Measurements from ENCODE around the gene CNGB1.
"Not testable (repeated sequence)": the region's sequence is repeated elsewhere in the genome, so short reads cannot be mapped to it uniquely, and the experiment has no call there.

The CNGB1 gene

DNA sequence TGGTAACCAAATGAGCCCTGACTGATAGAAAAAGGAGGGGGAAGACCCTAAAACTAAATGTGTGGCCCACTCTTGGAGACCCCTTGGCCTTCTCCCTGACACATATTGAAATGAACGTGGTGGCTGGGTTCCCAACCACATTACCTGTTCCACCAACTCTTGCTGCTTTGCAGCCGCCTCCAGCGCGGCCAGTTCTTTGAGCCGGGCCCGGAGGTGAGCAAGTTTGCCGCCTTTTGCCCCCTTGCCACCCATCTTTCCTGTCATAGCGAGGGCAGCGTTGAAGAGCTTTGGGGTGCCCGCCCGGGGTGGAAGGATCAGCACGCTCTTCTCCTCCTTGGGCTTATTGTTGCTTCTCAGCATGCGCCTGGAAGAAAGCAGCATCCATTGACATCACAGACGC lies 83.2 kb downstream of the CNGB1 start:
- Mint-ChIP-seq H3K27me3 (peaks cover 72 to 80% of the 10 kb centered on the region in 2 donors), H3K27ac (no peak overlapping the region), H3K4me1 (peaks cover 4 to 5% of the 10 kb centered on the region in 2 donors), H3K9me3 (no peaks in the 10 kb centered on the region), H3K36me3 (no peaks in the 10 kb centered on the region), H3K4me3 (no peak overlapping the region)
- ATAC-seq (replicated peaks) (no peak), DNase-seq (no peak)

DNA sequence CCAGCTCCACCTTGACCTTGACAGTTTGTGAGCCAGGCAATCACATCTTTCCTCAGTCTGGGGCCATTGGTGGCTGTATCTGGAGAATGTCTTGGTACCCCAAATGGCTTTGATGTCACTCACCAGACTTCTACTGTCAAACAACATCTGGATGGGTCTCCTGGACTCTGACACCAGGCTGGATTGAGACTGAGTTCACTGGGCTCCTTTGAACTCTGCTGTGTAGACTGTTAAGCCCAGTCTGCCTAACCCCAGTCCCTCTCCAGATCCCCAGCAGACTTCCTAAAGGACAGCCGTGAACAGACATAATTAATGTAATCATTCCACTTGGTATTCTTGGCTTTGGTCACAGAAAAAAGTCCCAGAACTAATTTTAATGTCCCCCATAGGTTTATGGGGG lies 84.5 kb downstream of the CNGB1 start:
- ATAC-seq (replicated peaks) (no peak), DNase-seq (no peak)
- H3K27ac Mint-ChIP-seq = no peak overlapping the region
- no peaks in the 10 kb centered on the region for H3K9me3 Mint-ChIP-seq
- peaks cover 65 to 68% of the 10 kb centered on the region in 2 donors for H3K27me3 Mint-ChIP-seq
- no peak overlapping the region for H3K4me3 Mint-ChIP-seq
- H3K4me1 Mint-ChIP-seq = peaks cover 1 to 5% of the 10 kb centered on the region in 2 donors
- H3K36me3 Mint-ChIP-seq = no peaks in the 10 kb centered on the region

DNA sequence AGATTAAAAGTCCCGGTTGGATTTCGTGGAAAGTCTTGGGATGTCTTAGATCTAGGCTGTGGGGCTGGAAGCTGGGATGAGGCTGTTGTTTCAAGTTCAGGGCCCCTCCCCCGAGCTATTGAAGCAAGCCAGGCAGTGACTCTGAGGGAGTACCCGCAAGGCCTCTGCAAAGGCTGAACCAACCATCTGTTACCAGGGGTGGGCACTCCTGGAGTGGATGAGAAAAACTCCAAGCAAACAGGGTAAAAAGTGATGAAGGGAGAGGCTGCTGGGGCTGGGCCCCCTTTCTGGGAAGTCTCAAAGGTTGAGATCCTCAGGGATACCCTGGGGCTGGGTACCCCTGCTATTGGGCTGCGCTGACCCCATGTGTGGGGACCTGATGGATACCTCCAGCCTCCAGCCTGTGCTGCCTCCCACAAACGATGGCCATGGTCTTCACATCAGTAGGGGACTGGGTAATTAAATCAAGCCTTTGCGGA lies 86.2 kb downstream of the CNGB1 start:
- H3K9me3 Mint-ChIP-seq = no peaks in the 10 kb centered on the region
- no peaks in the 10 kb centered on the region for H3K36me3 Mint-ChIP-seq
- peaks cover 58 to 64% of the 10 kb centered on the region in 2 donors for H3K27me3 Mint-ChIP-seq
- H3K27ac Mint-ChIP-seq = no peak overlapping the region
- no peak overlapping the region for H3K4me3 Mint-ChIP-seq
- H3K4me1 Mint-ChIP-seq = peaks cover 1 to 5% of the 10 kb centered on the region in 2 donors
- DNase-seq (no peak), ATAC-seq (replicated peaks) (no peak)

DNA sequence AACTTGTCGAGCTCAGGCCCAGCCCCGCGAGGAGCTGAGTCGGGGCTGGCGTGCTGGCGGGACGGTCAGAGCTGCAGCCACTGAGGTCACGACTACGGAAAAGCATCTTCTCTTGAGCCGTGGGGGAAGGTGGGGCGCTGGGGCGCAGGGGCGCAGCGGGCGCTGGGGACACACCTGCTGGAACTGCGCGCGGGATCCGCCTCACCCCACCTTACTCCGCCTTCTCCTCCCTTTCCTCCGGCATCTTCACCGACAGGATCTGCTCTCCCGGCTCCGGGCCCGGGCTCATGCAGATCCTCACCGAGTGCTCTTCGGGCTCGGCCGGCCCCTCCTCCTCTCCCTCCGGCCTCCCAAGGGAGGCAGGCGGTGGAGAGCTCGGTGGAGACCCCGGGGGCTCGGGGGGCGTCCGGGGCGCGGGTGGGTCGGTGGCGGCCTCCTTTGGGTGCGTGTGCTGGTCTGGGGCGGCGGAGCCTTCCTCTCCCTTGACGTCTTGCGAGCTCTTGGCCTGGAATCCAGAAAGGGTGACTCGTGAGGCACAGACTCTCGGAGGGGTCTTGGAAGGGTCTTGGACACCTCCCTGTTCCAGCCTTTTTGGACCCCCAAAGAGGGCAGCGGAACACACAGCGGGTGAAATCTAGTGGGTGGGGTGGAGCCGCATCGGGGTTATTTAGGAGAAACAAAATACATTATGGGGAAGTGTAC lies 86.8 kb downstream of the CNGB1 start:
- H3K27me3 Mint-ChIP-seq = peaks cover 52 to 59% of the 10 kb centered on the region in 2 donors
- DNase-seq (no peak), ATAC-seq (replicated peaks) (no peak)
- H3K36me3 Mint-ChIP-seq = no peaks in the 10 kb centered on the region
- no peak overlapping the region for H3K27ac Mint-ChIP-seq
- H3K9me3 Mint-ChIP-seq = no peaks in the 10 kb centered on the region
- H3K4me1 Mint-ChIP-seq = peaks cover 1 to 5% of the 10 kb centered on the region in 2 donors
- H3K4me3 Mint-ChIP-seq = no peak overlapping the region

DNA sequence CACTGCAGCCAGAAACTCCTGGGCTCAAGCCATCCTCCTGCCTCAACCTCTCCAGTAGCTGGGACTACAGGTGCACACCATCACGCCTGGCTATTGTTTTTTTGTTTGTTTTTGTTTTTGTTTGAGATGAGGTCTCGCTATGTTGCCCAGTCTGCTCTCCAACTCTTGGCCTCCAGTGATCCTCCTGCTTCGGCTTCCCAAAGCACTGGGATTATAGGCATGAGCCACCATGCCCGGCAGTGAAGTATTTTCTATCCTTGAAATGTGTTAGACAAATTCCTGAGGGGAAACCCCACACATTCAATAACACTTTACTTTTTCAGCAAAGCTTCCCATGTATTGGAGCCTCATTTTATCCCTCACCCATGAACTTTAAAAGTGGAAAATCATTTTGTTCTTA lies 87.4 kb downstream of the CNGB1 start:
- Mint-ChIP-seq H3K9me3 (no peaks in the 10 kb centered on the region), H3K27me3 (peaks cover 52% of the 10 kb centered on the region in 2 donors), H3K27ac (no peak overlapping the region), H3K36me3 (no peaks in the 10 kb centered on the region), H3K4me1 (peaks cover 4 to 10% of the 10 kb centered on the region in 2 donors), H3K4me3 (no peak overlapping the region)
- DNase-seq (no peak), ATAC-seq (replicated peaks) (no peak)

DNA sequence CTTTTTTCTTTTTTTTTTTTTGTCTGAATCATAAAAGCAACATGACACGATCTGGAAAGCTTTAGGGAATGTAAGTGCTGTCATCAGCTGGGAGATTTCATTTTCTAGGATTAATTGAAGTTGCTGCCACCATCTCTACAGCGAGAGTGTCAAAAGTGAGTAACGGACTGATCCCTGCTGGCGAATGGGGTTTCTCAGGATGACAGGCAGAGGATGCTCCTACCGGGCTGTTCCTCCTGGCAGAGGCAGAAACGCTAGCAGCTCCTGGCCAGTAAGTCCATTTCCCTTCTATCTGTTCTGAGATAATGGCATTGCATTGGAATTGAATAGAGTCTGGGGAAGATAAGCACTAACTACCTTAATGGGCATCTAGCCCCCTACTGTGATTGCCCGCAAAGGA lies 88.1 kb downstream of the CNGB1 start:
- Mint-ChIP-seq H3K4me1 (peaks cover 7 to 13% of the 10 kb centered on the region in 2 donors), H3K4me3 (no peak overlapping the region), H3K9me3 (no peaks in the 10 kb centered on the region), H3K27me3 (peaks cover 45 to 46% of the 10 kb centered on the region in 2 donors), H3K27ac (no peak overlapping the region), H3K36me3 (no peaks in the 10 kb centered on the region)
- ATAC-seq (replicated peaks) (no peak), DNase-seq (no peak)

DNA sequence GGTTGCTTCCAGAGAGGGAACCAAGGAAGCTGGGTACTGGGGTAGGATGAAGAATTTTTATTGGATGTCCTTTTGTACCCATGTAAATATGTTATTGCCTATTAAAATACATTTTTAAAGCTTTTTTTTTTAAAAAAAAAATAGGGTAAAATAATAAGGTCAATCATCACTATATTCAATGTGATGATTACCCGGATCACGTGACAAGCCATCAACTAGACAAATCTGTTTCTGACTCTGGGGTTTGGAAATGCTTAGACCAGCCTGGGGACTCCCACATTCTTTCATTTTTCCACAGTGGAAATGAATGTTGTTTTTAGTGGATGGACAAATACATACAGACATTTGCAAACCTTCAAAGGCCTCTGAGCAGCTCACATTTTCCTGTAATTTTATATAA lies 88.7 kb downstream of the CNGB1 start:
- Mint-ChIP-seq H3K27ac (no peak overlapping the region), H3K36me3 (no peaks in the 10 kb centered on the region), H3K27me3 (peaks cover 39 to 41% of the 10 kb centered on the region in 2 donors), H3K4me3 (no peak overlapping the region), H3K4me1 (peaks cover 7 to 13% of the 10 kb centered on the region in 2 donors), H3K9me3 (no peaks in the 10 kb centered on the region)
- ATAC-seq (replicated peaks) = no peak
- no peak for DNase-seq

DNA sequence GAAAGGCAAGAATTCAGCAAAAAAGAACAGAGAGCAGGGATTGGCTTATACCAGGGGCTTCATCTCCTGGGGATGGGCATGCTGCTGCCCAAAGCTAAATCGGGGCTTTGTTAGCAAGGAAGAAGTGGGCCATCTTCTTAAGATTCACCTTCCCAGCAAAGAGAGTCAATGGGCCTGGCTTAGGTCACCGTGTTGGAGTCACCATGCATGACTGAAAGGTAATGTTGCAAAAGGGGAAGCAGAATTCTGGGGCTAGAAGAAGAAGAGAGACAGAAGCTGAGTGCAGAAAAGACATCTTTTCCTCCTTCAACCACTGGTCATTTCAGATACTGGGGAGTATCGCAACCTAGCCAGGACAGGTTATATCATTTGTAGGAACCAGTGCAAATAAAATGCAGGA lies 92.3 kb downstream of the CNGB1 start:
- Mint-ChIP-seq H3K27ac (no peak overlapping the region), H3K36me3 (no peaks in the 10 kb centered on the region), H3K9me3 (no peaks in the 10 kb centered on the region), H3K4me1 (peaks cover 6 to 8% of the 10 kb centered on the region in 2 donors), H3K27me3 (peaks cover 13 to 27% of the 10 kb centered on the region in 2 donors), H3K4me3 (no peak overlapping the region)
- DNase-seq (no peak), ATAC-seq (replicated peaks) (peak; percentile 60 to 67)

DNA sequence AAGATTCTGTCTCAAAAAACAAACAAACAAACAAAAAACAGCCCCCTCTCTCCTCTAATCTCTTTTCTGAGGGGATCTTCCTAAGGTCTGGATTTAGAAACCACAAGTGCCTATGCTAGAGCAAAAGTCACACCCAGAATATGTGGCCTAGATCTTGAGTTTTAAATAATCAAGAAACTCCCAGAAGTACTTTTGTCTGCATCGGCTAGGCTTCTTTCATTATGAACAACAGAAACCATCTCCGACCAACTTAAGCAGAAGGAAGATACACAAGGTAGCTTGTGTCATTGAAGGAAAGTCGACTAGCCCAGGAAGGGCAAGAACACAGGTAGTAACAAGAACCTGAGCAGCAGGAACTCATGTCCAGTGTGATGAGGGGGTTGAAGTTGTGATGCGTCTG lies 94.7 kb downstream of the CNGB1 start:
- Mint-ChIP-seq H3K4me3 (no peak overlapping the region), H3K27ac (no peak overlapping the region), H3K36me3 (no peaks in the 10 kb centered on the region), H3K27me3 (peaks cover 15 to 38% of the 10 kb centered on the region in 2 donors), H3K9me3 (no peaks in the 10 kb centered on the region), H3K4me1 (peaks cover 6 to 8% of the 10 kb centered on the region in 2 donors)
- ATAC-seq (replicated peaks) (no peak), DNase-seq (no peak)

DNA sequence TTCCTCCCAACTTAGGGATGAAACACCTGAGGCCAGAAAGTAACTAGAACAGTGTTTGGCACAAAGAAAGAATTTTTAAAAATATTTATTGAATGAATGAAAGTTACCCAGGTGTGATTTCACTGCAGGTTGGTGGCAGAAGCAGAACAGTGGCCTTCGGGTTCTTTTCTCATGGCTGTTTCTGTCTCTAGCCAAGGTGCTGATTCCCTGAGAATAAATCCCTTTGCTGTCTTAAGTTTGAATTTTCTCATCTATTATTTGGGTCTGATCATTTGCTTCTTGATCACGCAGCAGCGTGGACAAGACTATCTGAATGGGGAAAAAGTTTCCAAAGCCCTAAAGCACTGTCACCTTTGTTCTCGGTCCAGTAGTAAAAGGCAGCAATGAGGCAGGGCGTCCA lies 95.6 kb downstream of the CNGB1 start:
- Mint-ChIP-seq H3K36me3 (no peaks in the 10 kb centered on the region), H3K27ac (no peak overlapping the region), H3K4me1 (peaks cover 6 to 8% of the 10 kb centered on the region in 2 donors), H3K9me3 (no peaks in the 10 kb centered on the region), H3K27me3 (peaks cover 15 to 33% of the 10 kb centered on the region in 2 donors), H3K4me3 (no peak overlapping the region)
- DNase-seq (no peak), ATAC-seq (replicated peaks) (no peak)

DNA sequence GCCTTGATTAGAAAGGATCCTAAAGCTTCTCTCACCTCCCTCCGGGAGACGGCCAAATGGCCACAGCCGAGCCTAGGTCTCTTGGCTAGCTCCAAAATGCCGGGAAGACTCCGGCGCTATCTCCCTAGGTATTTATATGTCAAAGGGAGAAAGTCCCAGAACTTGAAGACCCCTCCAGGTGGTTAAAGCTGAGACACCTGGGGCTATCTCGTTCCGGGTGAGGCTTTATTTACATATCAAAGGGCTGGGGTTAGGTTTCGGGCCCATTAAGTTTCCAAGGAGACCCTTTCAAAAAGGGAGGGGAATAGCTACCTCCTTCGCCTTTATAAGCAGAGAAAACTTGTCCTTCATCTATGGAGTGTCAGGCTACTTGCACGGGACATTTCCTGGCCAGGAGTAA lies 97.7 kb downstream of the CNGB1 start:
- Mint-ChIP-seq H3K27ac (no peak overlapping the region), H3K27me3 (peaks cover 15 to 33% of the 10 kb centered on the region in 2 donors), H3K9me3 (no peaks in the 10 kb centered on the region), H3K4me3 (no peak overlapping the region), H3K36me3 (no peaks in the 10 kb centered on the region), H3K4me1 (peaks cover under 1% of the 10 kb centered on the region in 2 donors)
- DNase-seq = no peak
- no peak for ATAC-seq (replicated peaks)

DNA sequence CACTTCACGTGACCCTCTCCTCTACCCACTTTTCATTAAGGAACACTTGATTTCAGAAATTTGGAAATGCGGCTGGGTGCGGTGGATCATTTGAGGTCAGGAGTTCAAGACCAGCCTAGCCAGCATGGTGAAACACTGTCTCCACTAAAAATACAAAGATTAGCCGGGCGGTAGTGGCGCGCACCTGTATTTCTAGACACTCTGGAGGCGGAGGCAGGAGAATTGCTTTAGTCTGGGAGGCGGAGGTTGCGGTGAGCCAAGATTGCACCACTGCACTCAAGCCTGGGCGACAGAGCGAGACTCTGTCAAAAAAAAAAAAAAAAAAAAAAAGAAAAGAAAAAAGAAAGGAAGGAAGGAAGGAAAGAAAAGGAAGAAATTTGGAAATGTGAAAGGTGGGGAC lies 98.2 kb downstream of the CNGB1 start:
- ATAC-seq (replicated peaks); H3K4me3 Mint-ChIP-seq; H3K4me1 Mint-ChIP-seq; H3K9me3 Mint-ChIP-seq; DNase-seq; H3K36me3 Mint-ChIP-seq; H3K27ac Mint-ChIP-seq: not testable (repeated sequence)
- peaks cover 15 to 33% of the 10 kb centered on the region in 2 donors for H3K27me3 Mint-ChIP-seq

DNA sequence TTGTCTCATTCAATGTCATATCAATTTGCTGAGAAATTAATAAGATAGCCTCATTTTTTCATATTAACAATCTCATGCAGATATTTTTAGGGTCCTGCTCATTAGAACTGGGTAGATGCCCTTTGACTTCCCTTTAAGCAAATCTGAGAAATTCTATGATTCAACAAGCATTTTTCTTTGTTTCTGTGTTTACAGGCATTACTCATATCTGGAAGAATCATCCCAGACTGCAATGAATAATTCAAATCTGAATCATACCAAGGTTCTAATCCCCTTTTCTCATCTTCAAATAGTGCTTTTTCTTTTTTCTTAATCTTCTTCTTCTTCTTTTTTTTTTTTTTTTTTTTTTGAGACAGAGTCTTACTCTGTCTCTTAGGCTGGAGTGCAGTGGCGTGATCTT lies 99.5 kb downstream of the CNGB1 start:
- ATAC-seq (replicated peaks) = peak; percentile 41 to 57
- peaks cover 15 to 30% of the 10 kb centered on the region in 2 donors for H3K27me3 Mint-ChIP-seq
- H3K9me3 Mint-ChIP-seq = no peaks in the 10 kb centered on the region
- no peaks in the 10 kb centered on the region for H3K36me3 Mint-ChIP-seq
- DNase-seq = no peak
- H3K4me3 Mint-ChIP-seq = no peak overlapping the region
- H3K27ac Mint-ChIP-seq = no peak overlapping the region
- no peaks in the 10 kb centered on the region for H3K4me1 Mint-ChIP-seq

DNA sequence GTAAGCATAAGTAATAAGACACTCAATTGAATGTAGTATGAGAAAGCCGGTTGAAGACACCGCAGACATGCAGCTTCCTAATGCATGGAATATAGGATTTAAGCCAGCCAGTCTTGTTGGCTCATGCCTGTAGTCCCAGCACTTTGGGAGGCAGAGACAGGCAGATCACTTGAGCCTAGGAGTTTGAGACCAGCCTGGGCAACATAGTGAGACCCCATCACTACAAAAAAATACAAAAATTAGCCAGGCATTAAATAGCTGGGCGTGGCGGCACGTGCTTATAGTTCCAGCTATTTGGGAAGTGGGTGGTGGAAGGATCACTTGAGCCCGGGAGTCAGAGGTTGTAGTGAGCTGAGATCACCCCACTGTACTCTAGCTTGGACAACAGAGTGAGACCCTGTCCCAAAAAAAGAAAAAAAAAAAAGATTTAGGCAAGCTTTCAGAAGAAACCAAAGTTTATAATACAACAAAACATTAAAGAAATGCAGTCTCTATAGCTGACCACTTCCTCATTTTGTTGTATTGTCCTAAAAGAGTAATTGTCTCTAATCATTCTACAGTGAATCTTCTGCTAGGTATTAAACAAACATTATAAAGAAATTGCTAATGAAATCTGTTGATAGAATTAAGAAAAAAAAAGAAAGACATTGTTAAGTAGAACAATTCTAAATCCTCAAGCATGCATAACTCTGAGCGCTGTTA lies 100.0 kb downstream of the CNGB1 start:
- Mint-ChIP-seq H3K4me1 (no peaks in the 10 kb centered on the region), H3K36me3 (no peaks in the 10 kb centered on the region), H3K27ac (no peak overlapping the region), H3K27me3 (peaks cover 15 to 25% of the 10 kb centered on the region in 2 donors), H3K4me3 (no peak overlapping the region), H3K9me3 (no peaks in the 10 kb centered on the region)
- ATAC-seq (replicated peaks) = no peak
- no peak for DNase-seq

DNA sequence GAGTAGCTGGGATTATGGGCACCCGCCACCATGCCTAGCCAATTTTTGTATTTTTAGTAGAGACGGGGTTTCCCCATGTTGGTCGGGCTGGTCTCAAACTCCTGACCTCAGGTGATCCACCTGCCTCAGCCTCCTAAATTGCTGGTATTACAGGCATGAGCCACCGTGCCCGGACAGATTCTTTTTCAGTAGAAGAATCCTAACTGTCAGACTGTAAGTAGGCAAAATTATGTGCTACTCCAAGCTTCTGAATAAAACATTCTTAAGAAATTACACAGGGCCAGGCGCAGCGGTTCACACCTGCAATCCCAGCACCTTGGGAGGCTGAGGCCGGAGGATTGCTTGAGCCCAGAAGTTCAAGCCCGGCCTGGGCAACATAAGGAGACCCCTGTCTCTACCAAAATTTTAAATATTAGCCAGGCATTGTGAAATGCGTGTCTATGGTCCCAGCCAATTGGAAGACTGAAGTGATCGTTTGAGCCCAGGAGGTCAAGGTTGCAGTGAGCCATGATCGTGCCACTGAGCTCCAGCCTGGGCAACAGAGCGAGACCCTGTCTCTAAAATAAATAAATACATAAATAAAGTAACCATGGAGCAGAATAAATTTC lies 101.9 kb downstream of the CNGB1 start:
- peaks cover 15 to 20% of the 10 kb centered on the region in 2 donors for H3K27me3 Mint-ChIP-seq
- ATAC-seq (replicated peaks) (no peak), DNase-seq (no peak)
- no peaks in the 10 kb centered on the region for H3K4me1 Mint-ChIP-seq
- no peaks in the 10 kb centered on the region for H3K9me3 Mint-ChIP-seq
- no peak overlapping the region for H3K27ac Mint-ChIP-seq
- H3K4me3 Mint-ChIP-seq = no peak overlapping the region
- H3K36me3 Mint-ChIP-seq = no peaks in the 10 kb centered on the region

All from stimulated activated naive B cell treated with anti-CD40 and anti-IgM and Interleukin-4, amounts not matched to agents 10 μg/mL and 1 μg/mL and 100 μg/mL, for 72 hours (primary cell).